Mesothelial cell of epicardium (in vitro differentiated cells): Measurements from ENCODE around the gene P3H3. TPM values are rescaled to one million over a fixed set of nuclear protein-coding genes. Genes with fewer than 3 reads are reported as not detected.
A peak's percentile ranks its signal among the peaks of the same experiment; 100 is the strongest.

Source experiments
- DNase-seq, 2 experiments: peaks; one replicate each; pipeline ENCODE4 v3.0.0; 2021; ENCODE audit warnings: low spot score in 2 of 2; ENCODE audit not compliant: unreplicated experiment in 2 of 2
- H3K27ac Mint-ChIP-seq: 2 replicates; pipeline ENCODE4 v1.8.0; 2021; ENCODE audit warnings: mixed read lengths
- H3K27me3 Mint-ChIP-seq: 2 replicates; pipeline ENCODE4 v1.8.0; 2021; ENCODE audit warnings: low read depth, mixed read lengths
- H3K36me3 Mint-ChIP-seq: 2 replicates; pipeline ENCODE4 v1.8.0; 2021; ENCODE audit warnings: mixed read lengths
- H3K4me1 Mint-ChIP-seq: 2 replicates; pipeline ENCODE4 v1.8.0; 2021; ENCODE audit warnings: mixed read lengths
- H3K4me3 Mint-ChIP-seq: 2 replicates; pipeline ENCODE4 v1.8.0; 2021; ENCODE audit warnings: mild to moderate bottlenecking, moderate library complexity, mixed read lengths
- H3K9me3 Mint-ChIP-seq: 2 replicates; pipeline ENCODE4 v1.8.0; 2021; ENCODE audit warnings: mixed read lengths
- total RNA-seq: library from RNA; stranded (reverse); gene quantifications from 3 replicates; pipeline ENCODE4 v1.2.1, GENCODE V29; 2021
- TF ChIP-seq, protein P1 (sequence below): fragments of 200-600 bp; sonication (generic); IDR thresholded peaks from one replicate; pipeline ENCODE4 v1.5.0; 2021; ENCODE audit warnings: antibody characterized with exemption; ENCODE audit not compliant: unreplicated experiment

P3H3 gene, protein sequence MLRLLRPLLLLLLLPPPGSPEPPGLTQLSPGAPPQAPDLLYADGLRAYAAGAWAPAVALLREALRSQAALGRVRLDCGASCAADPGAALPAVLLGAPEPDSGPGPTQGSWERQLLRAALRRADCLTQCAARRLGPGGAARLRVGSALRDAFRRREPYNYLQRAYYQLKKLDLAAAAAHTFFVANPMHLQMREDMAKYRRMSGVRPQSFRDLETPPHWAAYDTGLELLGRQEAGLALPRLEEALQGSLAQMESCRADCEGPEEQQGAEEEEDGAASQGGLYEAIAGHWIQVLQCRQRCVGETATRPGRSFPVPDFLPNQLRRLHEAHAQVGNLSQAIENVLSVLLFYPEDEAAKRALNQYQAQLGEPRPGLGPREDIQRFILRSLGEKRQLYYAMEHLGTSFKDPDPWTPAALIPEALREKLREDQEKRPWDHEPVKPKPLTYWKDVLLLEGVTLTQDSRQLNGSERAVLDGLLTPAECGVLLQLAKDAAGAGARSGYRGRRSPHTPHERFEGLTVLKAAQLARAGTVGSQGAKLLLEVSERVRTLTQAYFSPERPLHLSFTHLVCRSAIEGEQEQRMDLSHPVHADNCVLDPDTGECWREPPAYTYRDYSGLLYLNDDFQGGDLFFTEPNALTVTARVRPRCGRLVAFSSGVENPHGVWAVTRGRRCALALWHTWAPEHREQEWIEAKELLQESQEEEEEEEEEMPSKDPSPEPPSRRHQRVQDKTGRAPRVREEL
- 80.7 to 86.2 TPM (median 83.8 TPM) in 3 replicates for total RNA-seq

DNA sequence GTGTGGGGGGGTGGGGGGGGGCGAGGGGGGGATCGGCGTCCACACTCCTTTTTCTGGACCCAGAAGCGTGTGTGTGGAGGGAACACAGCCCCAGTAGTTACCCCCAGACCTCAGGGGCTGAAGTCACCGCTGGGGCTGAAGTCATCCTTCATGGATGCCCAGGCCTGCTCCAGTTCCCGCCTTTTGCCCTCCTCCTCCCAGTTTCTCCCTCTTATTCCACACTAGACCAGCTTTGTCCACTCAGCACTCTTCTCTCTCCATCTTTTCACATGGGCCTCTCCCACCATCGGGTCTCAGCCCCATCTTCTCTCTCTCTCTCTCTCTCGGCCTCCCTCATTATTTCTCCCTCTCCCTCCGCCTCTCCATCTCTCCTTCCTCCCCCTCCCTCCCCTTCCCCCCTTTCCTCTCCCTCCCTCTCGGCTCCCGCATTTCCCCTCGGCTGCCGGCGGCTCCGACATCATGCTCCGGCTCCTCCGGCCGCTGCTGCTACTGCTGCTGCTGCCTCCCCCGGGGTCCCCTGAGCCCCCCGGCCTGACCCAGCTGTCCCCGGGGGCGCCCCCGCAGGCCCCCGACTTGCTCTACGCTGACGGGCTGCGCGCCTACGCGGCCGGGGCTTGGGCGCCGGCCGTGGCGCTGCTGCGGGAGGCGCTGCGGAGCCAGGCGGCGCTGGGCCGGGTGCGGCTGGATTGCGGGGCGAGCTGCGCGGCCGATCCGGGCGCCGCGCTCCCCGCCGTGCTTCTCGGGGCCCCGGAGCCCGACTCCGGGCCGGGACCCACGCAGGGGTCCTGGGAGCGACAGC lies at the start of gene P3H3:
Gene P3H3, plus strand, starts transcription at position 426 of the 799 bp plus-strand sequence. Its CDS starts 34 bp downstream, at position 460.
- Mint-ChIP-seq H3K4me3 (peak within 1 kb of the TSS; percentile 93), H3K27ac (peak within 1 kb of the TSS; percentile 95), H3K27me3 (peaks cover 12% of the 10 kb centered on the region), H3K36me3 (no peaks in the 10 kb centered on the region), H3K4me1 (peaks cover 32% of the 10 kb centered on the region), H3K9me3 (no peaks in the 10 kb centered on the region)
- DNase-seq = peak in 1 of 2 experiments; percentile 53
- TF ChIP-seq, protein P1, sequence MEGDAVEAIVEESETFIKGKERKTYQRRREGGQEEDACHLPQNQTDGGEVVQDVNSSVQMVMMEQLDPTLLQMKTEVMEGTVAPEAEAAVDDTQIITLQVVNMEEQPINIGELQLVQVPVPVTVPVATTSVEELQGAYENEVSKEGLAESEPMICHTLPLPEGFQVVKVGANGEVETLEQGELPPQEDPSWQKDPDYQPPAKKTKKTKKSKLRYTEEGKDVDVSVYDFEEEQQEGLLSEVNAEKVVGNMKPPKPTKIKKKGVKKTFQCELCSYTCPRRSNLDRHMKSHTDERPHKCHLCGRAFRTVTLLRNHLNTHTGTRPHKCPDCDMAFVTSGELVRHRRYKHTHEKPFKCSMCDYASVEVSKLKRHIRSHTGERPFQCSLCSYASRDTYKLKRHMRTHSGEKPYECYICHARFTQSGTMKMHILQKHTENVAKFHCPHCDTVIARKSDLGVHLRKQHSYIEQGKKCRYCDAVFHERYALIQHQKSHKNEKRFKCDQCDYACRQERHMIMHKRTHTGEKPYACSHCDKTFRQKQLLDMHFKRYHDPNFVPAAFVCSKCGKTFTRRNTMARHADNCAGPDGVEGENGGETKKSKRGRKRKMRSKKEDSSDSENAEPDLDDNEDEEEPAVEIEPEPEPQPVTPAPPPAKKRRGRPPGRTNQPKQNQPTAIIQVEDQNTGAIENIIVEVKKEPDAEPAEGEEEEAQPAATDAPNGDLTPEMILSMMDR = no peak

DNA sequence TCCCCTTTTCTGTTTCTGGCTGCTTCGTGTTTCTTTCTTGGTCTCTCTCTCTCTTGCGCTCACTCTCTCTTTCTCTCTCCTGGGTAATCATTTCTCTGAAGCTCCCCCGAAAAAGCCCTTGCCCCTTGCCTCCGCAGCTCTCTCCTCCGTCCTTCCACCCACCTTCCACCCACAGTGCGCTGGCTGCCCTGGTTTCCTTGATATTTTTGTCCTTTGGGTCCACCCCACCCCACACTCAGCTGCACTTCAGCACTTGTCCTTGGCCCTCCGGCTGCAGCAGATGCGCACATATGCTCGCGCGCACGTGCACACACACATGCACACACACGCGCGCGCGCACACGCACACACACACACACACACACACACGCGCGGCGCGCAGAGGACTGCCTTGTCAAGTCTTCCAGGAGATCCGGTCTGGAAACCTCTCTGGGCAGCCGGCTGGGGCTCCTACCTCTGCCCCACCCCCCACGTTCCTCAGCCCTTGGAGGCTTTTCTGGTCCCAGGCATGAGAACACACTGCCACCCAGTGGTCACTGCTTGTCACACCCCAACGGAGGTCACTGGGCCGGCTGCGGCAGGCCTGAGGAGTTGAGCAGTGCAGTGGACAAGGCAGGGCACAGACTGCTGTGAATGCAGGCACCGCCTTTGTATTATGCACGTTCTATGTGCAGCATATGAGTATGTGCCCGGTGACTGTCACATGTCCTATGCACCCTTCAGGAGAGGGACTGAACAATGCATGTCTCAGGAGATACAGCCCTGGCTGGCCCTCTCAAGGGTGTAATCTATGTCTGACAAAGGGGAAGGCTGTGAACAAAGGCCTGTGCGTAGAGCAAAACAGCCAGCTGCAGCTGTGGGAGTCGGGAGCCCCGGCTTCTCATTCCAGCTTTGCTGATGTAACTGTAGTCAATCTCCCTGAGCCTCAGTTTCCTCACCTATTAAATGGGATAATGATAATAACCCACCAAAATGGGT lies 49.3 kb upstream of the P3H3 start:
- peaks cover 45% of the 10 kb centered on the region for H3K27me3 Mint-ChIP-seq
- H3K4me1 Mint-ChIP-seq = peaks cover 13% of the 10 kb centered on the region
- peak overlapping the region; percentile 79 for H3K4me3 Mint-ChIP-seq
- H3K9me3 Mint-ChIP-seq = no peaks in the 10 kb centered on the region
- peak overlapping the region; percentile 71 for H3K27ac Mint-ChIP-seq
- peaks cover 14% of the 10 kb centered on the region for H3K36me3 Mint-ChIP-seq
- TF ChIP-seq, protein P1 = peak; percentile 85
- peak; percentile 85 to 96 for DNase-seq

DNA sequence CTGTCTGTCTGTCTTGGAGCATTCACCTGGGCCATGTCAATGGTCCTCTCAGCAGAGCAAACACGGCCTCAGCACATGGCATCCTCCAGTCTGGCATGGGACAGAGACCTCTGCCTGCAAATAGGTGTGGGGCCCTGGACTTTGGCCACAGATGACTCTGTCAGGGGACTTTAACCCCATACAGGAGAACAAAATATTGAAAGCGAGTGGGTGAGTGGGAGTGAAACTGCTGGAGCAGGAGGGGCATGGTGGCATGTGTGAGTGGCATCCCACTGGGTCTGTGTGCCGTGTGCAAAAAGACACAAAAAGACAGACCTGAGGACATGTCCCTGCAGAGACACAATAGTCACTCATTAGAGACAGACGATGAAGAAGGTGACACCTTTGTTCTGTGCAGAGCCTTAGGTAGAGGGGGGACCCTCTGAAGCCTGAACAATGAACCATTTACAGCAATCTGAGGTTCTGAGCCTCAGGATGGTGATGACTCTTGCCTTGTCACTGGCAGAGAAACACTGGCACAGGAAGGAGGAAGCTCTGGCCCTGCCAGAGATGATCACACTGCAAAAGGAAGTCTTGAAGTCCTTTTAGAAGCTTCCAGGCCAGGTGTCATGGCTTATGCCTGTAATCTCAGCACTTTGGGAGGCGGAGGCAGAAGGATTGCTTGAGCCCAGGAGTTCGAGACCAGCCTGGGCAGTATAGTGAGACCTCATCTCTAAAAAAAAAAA lies 48.3 kb upstream of the P3H3 start:
- no peaks in the 10 kb centered on the region for H3K9me3 Mint-ChIP-seq
- peaks cover 35% of the 10 kb centered on the region for H3K27me3 Mint-ChIP-seq

DNA sequence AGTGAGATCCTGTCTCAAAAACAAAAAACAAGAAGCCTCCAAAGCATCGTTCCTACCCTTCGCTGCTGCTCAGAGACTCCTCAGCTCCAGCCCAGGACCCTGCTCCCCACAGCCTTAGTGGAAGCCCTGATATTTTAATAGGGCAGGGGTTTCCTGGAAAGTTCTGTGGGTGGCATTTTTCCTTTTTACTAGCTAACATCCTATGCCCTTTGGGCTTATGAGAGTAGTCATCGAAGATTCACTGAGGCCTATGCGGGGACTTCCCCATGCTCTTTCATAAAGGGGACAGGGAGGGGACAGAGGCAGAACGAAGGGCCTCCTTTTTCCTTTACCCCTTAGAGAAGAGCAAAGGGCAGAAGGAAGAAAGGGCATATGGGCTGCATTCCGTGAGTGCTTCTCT lies 47.6 kb upstream of the P3H3 start:
- Mint-ChIP-seq H3K4me1 (peaks cover 13% of the 10 kb centered on the region), H3K36me3 (peaks cover 3% of the 10 kb centered on the region), H3K27me3 (peaks cover 28% of the 10 kb centered on the region), H3K4me3 (no peak overlapping the region), H3K27ac (no peak overlapping the region), H3K9me3 (no peaks in the 10 kb centered on the region)
- no peak for DNase-seq
- TF ChIP-seq, protein P1 = no peak

More for the DNA sequence above, 48.3 kb upstream of the P3H3 start:
- H3K4me1 Mint-ChIP-seq = peaks cover 13% of the 10 kb centered on the region
- H3K4me3 Mint-ChIP-seq = no peak overlapping the region
- no peak for DNase-seq
- peaks cover 10% of the 10 kb centered on the region for H3K36me3 Mint-ChIP-seq
- TF ChIP-seq, protein P1 = no peak
- H3K27ac Mint-ChIP-seq = no peak overlapping the region
